HG03135 (cell line): ENCODE data around the gene CDC16.
"Not testable (repeated sequence)": the region's sequence is repeated elsewhere in the genome, so short reads cannot be mapped to it uniquely, and the experiment has no call there.

ENCODE experiments used
- ATAC-seq: cut with Tn5 transposase; IDR thresholded peaks from one replicate; pipeline ENCODE4 v1.9.1; 2021; ENCODE audit warnings: mild to moderate bottlenecking, moderate library complexity; ENCODE audit not compliant: unreplicated experiment

The CDC16 gene

GRCh38 chr13:114227528-114227927 lies 7.2 kb upstream of the CDC16 start:
- no peak for ATAC-seq

- no peak for ATAC-seq
Observed at GRCh38 chr13:114228176-114228575, 6.5 kb upstream of the CDC16 start.

GRCh38 chr13:114229506-114229905 lies 5.2 kb upstream of the CDC16 start:
- no peak for ATAC-seq

- ATAC-seq = no peak
Observed at GRCh38 chr13:114230117-114230516, 4.6 kb upstream of the CDC16 start.

- ATAC-seq = no peak
Observed at GRCh38 chr13:114230575-114230974, 4.1 kb upstream of the CDC16 start.

- no peak for ATAC-seq
Observed at GRCh38 chr13:114231886-114232285, 2.8 kb upstream of the CDC16 start.

GRCh38 chr13:114234266-114234644 lies 442 bp upstream of the CDC16 start:
- ATAC-seq = no peak

GRCh38 chr13:114235697-114236096 lies 1.0 kb downstream of the CDC16 start:
- no peak for ATAC-seq

- no peak for ATAC-seq
Observed at GRCh38 chr13:114236227-114236626, 1.5 kb downstream of the CDC16 start.

- ATAC-seq = no peak
Observed at GRCh38 chr13:114237415-114238112, 2.9 kb downstream of the CDC16 start.

- no peak for ATAC-seq
Observed at GRCh38 chr13:114241918-114242317, 7.2 kb downstream of the CDC16 start.

GRCh38 chr13:114243971-114244370 lies 9.3 kb downstream of the CDC16 start:
- no peak for ATAC-seq

- no peak for ATAC-seq
Observed at GRCh38 chr13:114244637-114245036, 9.9 kb downstream of the CDC16 start.

GRCh38 chr13:114248011-114248410 lies 13.3 kb downstream of the CDC16 start:
- ATAC-seq = no peak

GRCh38 chr13:114249077-114249476 lies 14.4 kb downstream of the CDC16 start:
- no peak for ATAC-seq

- ATAC-seq = not testable (repeated sequence)
Observed at GRCh38 chr13:114251639-114252440, 17.1 kb downstream of the CDC16 start.

- ATAC-seq = no peak
Observed at GRCh38 chr13:114256547-114256946, 21.9 kb downstream of the CDC16 start.

GRCh38 chr13:114257014-114257413 lies 22.3 kb downstream of the CDC16 start:
- ATAC-seq = no peak

GRCh38 chr13:114258589-114258988 lies 23.9 kb downstream of the CDC16 start:
- no peak for ATAC-seq

- ATAC-seq = no peak
Observed at GRCh38 chr13:114259374-114259773, 24.7 kb downstream of the CDC16 start.

- no peak for ATAC-seq
Observed at GRCh38 chr13:114259974-114260373, 25.3 kb downstream of the CDC16 start.

- no peak for ATAC-seq
Observed at GRCh38 chr13:114260814-114261213, 26.1 kb downstream of the CDC16 start.
